PFSK-1 (cell line): ENCODE measurements around the gene TESK2.

Source experiments
- FOXP2 ChIP-seq: optimal IDR thresholded peaks from 2 replicates; pipeline ENCODE3; 2011; ENCODE audit warnings: borderline replicate concordance, control low read depth, inconsistent platforms; ENCODE audit not compliant: insufficient read depth; ENCODE audit errors: extremely low read length, extremely low read depth
- POLR2AphosphoS5 ChIP-seq: IDR thresholded peaks from 2 replicates; pipeline ENCODE4 v1.6.1; 2012; ENCODE audit warnings: low read depth, mild to moderate bottlenecking, control low read depth, low read length, moderate library complexity
- REST ChIP-seq, 2 experiments: IDR thresholded peaks; 2 replicates each; pipeline versions ENCODE4 v1.6.1 to v1.8.0; 2011 to 2012; ENCODE audit warnings: low read depth in 2 of 2, low read length in 2 of 2, control low read depth in 1 of 2, inconsistent platforms in 1 of 2, mild to moderate bottlenecking in 1 of 2, moderate library complexity in 1 of 2; ENCODE audit not compliant: insufficient read depth in 1 of 2
- SIN3A ChIP-seq: IDR thresholded peaks from 2 replicates; pipeline ENCODE4 v1.6.1; 2012; ENCODE audit warnings: mild to moderate bottlenecking, low read length, moderate library complexity, borderline replicate concordance; ENCODE audit not compliant: insufficient read depth
- TAF1 ChIP-seq: IDR thresholded peaks from 2 replicates; pipeline ENCODE4 v1.6.1; 2012; ENCODE audit warnings: low read length, control low read depth, borderline replicate concordance; ENCODE audit not compliant: insufficient read depth

Gene TESK2

GRCh38 chr1:45351508-45351907 is 139.5 kb downstream of the TESK2 start:
- no peak for TF ChIP-seq REST (IDR thresholded peaks at IDR 0.05; ENCODE audit: insufficient read depth in 1 of 2, low read depth in 2 of 2, low read length in 2 of 2)
- no peak for TF ChIP-seq TAF1
- TF ChIP-seq FOXP2, result no peak
- no peak for TF ChIP-seq SIN3A
- TF ChIP-seq POLR2AphosphoS5, result no peak

- TF ChIP-seq REST (IDR thresholded peaks at IDR 0.05; ENCODE audit: insufficient read depth in 1 of 2, low read depth in 2 of 2, low read length in 2 of 2) (no peak), TAF1 (no peak), SIN3A (no peak), FOXP2 (no peak), POLR2AphosphoS5 (no peak)
These were observed 141.8 kb downstream of the TESK2 start for GRCh38 chr1:45348966-45349677.

GRCh38 chr1:45348609-45348965 is 142.4 kb downstream of the TESK2 start:
- TF ChIP-seq TAF1 (no peak), SIN3A (no peak), POLR2AphosphoS5 (no peak), REST (IDR thresholded peaks at IDR 0.05; ENCODE audit: insufficient read depth in 1 of 2, low read depth in 2 of 2, low read length in 2 of 2) (no peak), FOXP2 (no peak)

- TF ChIP-seq TAF1 (no peak), REST (IDR thresholded peaks at IDR 0.05; ENCODE audit: insufficient read depth in 1 of 2, low read depth in 2 of 2, low read length in 2 of 2) (no peak), FOXP2 (no peak), SIN3A (no peak), POLR2AphosphoS5 (no peak)
These were observed 142.9 kb downstream of the TESK2 start for GRCh38 chr1:45348020-45348419.

- TF ChIP-seq FOXP2, result no peak
- TF ChIP-seq SIN3A, result no peak
- TF ChIP-seq TAF1, result no peak
- no peak for TF ChIP-seq POLR2AphosphoS5
- TF ChIP-seq REST (IDR thresholded peaks at IDR 0.05; ENCODE audit: insufficient read depth in 1 of 2, low read depth in 2 of 2, low read length in 2 of 2), result no peak
These were observed 144.5 kb downstream of the TESK2 start for GRCh38 chr1:45346473-45346872.
